Esophagus squamous epithelium (tissue), 5 donors: ENCODE results near the gene PRRC2B. TPM values are rescaled to one million over a fixed set of nuclear protein-coding genes. Genes with fewer than 3 reads are reported as not detected.
A peak's percentile ranks its signal among the peaks of the same experiment; 100 is the strongest.

ENCODE experiments used
- DNase-seq: peaks from one replicate; lab custom pipeline; 2025; lab: John Stamatoyannopoulos, UW
- H3K27ac ChIP-seq, 4 donors: fragments of 200-600 bp; sonication (generic); one replicate each; pipeline ENCODE4 v1.5.1; 2016 to 2019; ENCODE audit warnings: mild to moderate bottlenecking in 1 of 4
- H3K27me3 ChIP-seq, 4 donors: fragments of 200-600 bp; sonication (generic); 1 replicate in 3 of 4; 2 replicates in 1 of 4; pipeline versions ENCODE4 v1.5.1 to v1.6.0; 2017 to 2021; ENCODE audit warnings: antibody characterized with exemption in 1 of 4
- H3K36me3 ChIP-seq, 3 donors: fragments of 200-600 bp; sonication (generic); one replicate each; pipeline ENCODE4 v1.5.1; 2016 to 2019
- H3K4me1 ChIP-seq, 3 donors: fragments of 200-600 bp; sonication (generic); one replicate each; pipeline ENCODE4 v1.5.1; 2017 to 2019
- H3K4me3 ChIP-seq, 4 donors: fragments of 200-600 bp; sonication (generic); 1 replicate in 3 of 4; 2 replicates in 1 of 4; pipeline ENCODE4 v1.5.1; 2016 to 2019; ENCODE audit warnings: mild to moderate bottlenecking in 2 of 4, moderate library complexity in 1 of 4
- H3K9me3 ChIP-seq, 3 donors: fragments of 200-600 bp; sonication (generic); one replicate each; pipeline ENCODE4 v1.5.1; 2016 to 2019
- POLR2A ChIP-seq, 4 donors: fragments of 450-650 bp; IDR thresholded peaks; one replicate each; pipeline ENCODE4 v1.6.1; 2017; ENCODE audit warnings: antibody characterized with exemption in 4 of 4, mild to moderate bottlenecking in 4 of 4, moderate library complexity in 3 of 4
- WGBS, 2 donors: methylation state at CpG; one replicate each; pipeline ENCODE4 v1.1.5; 2018; 5-methylcytosine and 5-hydroxymethylcytosine counted together
- intact Hi-C: fragments of 100-400 bp; cut with DNase I; formaldehyde crosslinking; loops from one replicate; pipeline ENCODE4 v1.15.0; 2022
- total RNA-seq, 4 donors: library from RNA; depleted of rRNA; stranded (reverse); fragments of >200 nt; gene quantifications; one replicate each; pipeline ENCODE4 v1.1.0, GENCODE V29; 2016
- TF ChIP-seq, protein P1 (sequence below), 6 experiments: fragments of 450-650 bp in 4 of 6; fragments of 200-600 bp in 2 of 6; sonication (generic) in 2 of 6; IDR thresholded peaks; one replicate each; pipeline ENCODE4 v1.5.1; 2016 to 2019; ENCODE audit warnings: antibody characterized with exemption in 6 of 6, mild to moderate bottlenecking in 4 of 6, moderate library complexity in 4 of 6
- donor health status: DM: yes; HTN: yes; CAD: no.

The PRRC2B gene
- total RNA-seq, 4 donors from 2014 or later, result 46.6 to 73.8 (median 62.9) TPM

DNA sequence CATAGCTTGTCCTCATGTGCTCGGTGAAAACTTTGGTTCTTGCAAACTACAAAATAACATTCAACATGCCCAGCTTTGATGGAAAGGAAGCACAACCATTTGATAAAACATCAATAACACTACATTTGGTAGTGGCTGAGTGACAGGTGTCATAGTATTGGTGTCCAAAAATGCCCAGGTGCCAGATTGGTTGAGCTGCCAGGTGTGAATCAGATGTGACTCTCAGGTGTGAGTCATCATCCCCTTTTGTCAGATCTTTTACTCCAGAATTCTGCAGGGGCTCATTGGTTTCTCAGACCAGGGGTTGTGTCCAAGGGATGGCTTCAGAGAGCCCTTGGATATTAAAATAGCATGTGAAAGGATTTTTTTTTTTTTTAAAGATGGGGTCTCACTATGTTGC is 86.4 kb downstream of the PRRC2B start:
- 63 to 79% methylated on average over 1 of the region's 1 CpG for WGBS, 2 donors
- TF ChIP-seq POLR2A (IDR thresholded peaks at IDR 0.05), result no peak
- TF ChIP-seq, protein P1, sequence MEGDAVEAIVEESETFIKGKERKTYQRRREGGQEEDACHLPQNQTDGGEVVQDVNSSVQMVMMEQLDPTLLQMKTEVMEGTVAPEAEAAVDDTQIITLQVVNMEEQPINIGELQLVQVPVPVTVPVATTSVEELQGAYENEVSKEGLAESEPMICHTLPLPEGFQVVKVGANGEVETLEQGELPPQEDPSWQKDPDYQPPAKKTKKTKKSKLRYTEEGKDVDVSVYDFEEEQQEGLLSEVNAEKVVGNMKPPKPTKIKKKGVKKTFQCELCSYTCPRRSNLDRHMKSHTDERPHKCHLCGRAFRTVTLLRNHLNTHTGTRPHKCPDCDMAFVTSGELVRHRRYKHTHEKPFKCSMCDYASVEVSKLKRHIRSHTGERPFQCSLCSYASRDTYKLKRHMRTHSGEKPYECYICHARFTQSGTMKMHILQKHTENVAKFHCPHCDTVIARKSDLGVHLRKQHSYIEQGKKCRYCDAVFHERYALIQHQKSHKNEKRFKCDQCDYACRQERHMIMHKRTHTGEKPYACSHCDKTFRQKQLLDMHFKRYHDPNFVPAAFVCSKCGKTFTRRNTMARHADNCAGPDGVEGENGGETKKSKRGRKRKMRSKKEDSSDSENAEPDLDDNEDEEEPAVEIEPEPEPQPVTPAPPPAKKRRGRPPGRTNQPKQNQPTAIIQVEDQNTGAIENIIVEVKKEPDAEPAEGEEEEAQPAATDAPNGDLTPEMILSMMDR (IDR thresholded peaks at IDR 0.05), result no peak
- H3K36me3 ChIP-seq, result peaks cover 71 to 100% (median 76%) of the 10 kb centered on the region in 3 donors
- no peaks in the 10 kb centered on the region for H3K9me3 ChIP-seq
- no peaks in the 10 kb centered on the region for H3K27me3 ChIP-seq
- no peak overlapping the region for H3K27ac ChIP-seq
- intact Hi-C loops, result loop anchor here (10.0 kb wide), 1 partner anchor 105 kb away; no protein-coding TSS in a partner anchor
- DNase-seq, result no peak
- H3K4me3 ChIP-seq, result no peak overlapping the region
- H3K4me1 ChIP-seq, result peaks cover 0 to 50% (median 27%) of the 10 kb centered on the region in 3 donors

DNA sequence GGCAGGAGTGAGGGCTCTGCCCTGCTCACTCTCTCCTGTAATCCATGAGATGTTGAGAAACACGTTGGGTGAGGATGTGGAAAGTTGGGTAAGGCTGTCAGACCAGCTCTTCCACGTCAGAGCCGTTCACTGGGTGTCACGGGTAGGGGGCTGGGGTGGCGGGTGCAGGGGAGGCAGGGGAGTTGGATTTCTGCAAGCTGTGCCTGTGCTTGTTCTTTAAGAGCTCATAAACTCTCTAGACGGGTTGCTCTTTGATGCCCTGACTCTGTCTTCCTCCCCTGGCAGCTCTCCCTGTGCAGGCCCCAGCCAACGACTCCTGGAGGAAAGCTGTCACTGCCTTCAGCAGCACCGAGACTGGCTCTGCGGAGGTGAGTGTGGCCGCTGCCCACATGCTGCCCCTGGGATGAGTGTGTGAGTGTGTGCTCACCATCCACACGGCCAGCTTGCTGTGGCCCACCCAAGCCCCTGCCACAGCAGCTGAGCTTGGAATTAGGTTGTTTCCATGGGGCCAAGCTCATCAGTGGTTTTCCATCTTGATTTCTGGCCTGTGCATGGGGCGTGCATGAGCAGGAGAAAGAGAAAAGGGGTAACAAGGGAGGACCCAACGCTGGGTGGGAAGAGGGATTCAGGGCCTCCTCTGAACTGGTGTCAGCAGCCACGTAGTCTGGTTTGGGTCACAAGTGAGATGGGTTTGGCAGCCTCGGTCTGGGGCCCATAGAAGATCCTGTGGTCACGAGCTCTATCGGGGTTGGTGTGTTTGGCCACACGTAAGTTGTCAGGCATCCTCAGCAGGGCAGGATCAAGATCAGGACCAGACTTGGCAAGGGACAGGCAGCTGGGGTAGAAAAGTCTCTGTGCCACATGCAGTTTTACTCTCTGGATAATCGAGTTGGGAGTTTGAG is 87.8 kb downstream of the PRRC2B start:
- WGBS, 2 donors, result 62 to 65% methylated on average over 10 of the region's 19 CpGs
- DNase-seq, result no peak
- no peak overlapping the region for H3K4me3 ChIP-seq
- TF ChIP-seq, protein P1 (IDR thresholded peaks at IDR 0.05), result no peak
- TF ChIP-seq POLR2A (IDR thresholded peaks at IDR 0.05), result no peak
- peak overlapping the region in 3 of 4 donors; percentile 24 to 48 (median 46) for H3K27ac ChIP-seq
- H3K27me3 ChIP-seq, result no peaks in the 10 kb centered on the region
- peaks cover 0 to 52% (median 27%) of the 10 kb centered on the region in 3 donors for H3K4me1 ChIP-seq
- H3K9me3 ChIP-seq, result no peaks in the 10 kb centered on the region
- intact Hi-C loops, result loop anchor here (10.0 kb wide), 1 partner anchor 107 kb away; no protein-coding TSS in a partner anchor
- peaks cover 68 to 100% (median 75%) of the 10 kb centered on the region in 3 donors for H3K36me3 ChIP-seq

DNA sequence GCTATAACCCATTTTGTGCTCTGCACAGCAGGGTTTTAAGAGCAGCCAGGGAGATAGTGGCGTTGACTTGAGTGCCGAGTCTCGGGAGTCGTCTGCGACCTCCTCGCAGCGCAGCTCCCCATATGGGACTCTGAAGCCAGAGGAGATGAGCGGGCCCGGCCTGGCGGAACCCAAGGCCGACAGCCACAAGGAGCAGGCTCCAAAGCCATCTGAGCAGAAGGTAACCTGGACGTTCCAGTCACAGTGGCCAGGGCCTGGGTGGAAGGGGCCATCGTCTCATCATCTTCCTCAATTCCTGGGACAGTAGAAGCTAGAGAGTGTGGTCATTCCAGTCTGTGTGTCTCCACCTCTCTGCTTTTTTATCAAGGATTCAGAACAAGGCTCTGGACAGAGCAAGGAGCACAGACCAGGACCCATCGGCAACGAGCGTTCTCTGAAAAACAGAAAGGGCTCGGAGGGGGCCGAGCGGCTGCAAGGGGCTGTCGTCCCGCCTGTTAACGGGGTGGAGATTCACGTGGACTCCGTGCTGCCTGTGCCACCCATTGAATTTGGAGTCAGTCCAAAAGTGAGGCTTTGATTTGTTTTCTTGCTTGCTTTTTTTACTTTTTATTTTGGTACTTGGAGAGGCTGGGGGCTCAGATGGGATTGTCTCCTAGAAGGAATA is 88.6 kb downstream of the PRRC2B start:
- Histone ChIP-seq H3K4me3 (no peak overlapping the region), H3K36me3 (peaks cover 67 to 100% (median 75%) of the 10 kb centered on the region in 3 donors), H3K27me3 (no peaks in the 10 kb centered on the region), H3K4me1 (peaks cover 0 to 52% (median 27%) of the 10 kb centered on the region in 3 donors), H3K27ac (peak overlapping the region in 2 of 4 donors; percentile 7 to 29), H3K9me3 (no peaks in the 10 kb centered on the region)
- intact Hi-C loops, result loop anchor here (10.0 kb wide), 1 partner anchor 108 kb away; no protein-coding TSS in a partner anchor
- WGBS, 2 donors, result 82 to 83% methylated on average over 15 to 17 of the region's 24 CpGs
- TF ChIP-seq, protein P1 (IDR thresholded peaks at IDR 0.05), result no peak
- no peak for TF ChIP-seq POLR2A (IDR thresholded peaks at IDR 0.05)
- DNase-seq, result no peak

DNA sequence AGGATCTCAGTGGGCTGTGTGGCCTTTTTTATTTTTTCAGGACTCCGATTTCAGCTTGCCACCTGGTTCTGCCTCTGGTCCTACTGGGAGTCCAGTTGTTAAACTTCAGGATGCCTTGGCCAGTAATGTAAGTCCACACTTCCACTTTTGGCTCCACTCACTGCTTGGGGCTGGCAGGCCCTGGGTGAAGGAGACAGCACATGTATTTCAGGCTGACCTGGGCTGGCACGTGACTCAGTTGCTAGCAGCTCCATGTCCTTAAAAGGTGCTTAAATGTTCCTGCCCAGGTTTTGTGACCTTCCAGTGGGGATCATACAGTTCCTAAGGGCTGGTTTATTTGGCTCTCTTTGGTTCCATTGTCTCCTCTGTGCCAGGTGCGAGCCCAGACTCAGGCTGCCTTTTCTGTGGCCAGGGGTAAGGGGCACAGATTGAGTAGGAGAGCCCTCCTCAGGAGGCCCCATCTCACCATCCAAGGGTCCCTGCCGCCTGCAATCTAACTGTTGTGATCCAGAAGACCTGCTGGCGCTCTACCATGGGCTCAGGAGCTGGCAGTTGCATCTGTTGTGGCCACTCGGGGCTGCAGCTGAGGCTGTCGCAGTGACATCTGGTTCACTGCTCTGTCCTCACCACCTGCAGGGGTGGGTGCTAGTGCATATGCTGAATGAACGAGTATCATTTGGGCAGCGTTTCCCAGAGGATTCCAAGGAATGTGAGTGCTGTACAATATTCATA is 89.6 kb downstream of the PRRC2B start:
- no peak for DNase-seq
- intact Hi-C loops, result loop anchor here (10.0 kb wide), 1 partner anchor 109 kb away; no protein-coding TSS in a partner anchor
- Histone ChIP-seq H3K4me1 (peaks cover 0 to 52% (median 27%) of the 10 kb centered on the region in 3 donors), H3K27ac (peak overlapping the region in 3 of 4 donors; percentile 21 to 59 (median 29)), H3K36me3 (peaks cover 72 to 100% (median 75%) of the 10 kb centered on the region in 3 donors), H3K4me3 (no peak overlapping the region), H3K27me3 (no peaks in the 10 kb centered on the region), H3K9me3 (no peaks in the 10 kb centered on the region)
- 70 to 82% methylated on average over 4 to 6 of the region's 9 CpGs for WGBS, 2 donors
- TF ChIP-seq, protein P1 (IDR thresholded peaks at IDR 0.05), result no peak
- TF ChIP-seq POLR2A (IDR thresholded peaks at IDR 0.05), result no peak
